ENCODE measurements around the gene COL23A1. TPM values are rescaled to one million over a fixed set of nuclear protein-coding genes. Genes with fewer than 3 reads are reported as not detected.

COL23A1 gene
- total and polyA plus RNA-seq, 2 of the 13 experiments (the other 11 are each of a cell fraction or from before 2014, with no cell fraction given), result not detected

GRCh38 chr5:178455480-178455835, 134.7 kb downstream of the COL23A1 start:
- Histone ChIP-seq H3K79me2 (ENCODE audit: insufficient read depth, low read length) (no peaks in the 10 kb centered on the region), H3K4me1 (ENCODE audit: insufficient read depth, low read length) (no peaks in the 10 kb centered on the region), H2AFZ (ENCODE audit: low read length) (no peak overlapping the region), H3K4me2 (ENCODE audit: low read depth, low read length) (no peak overlapping the region), H3K27ac (ENCODE audit: extremely low read length, insufficient read depth, low read length) (no peak overlapping the region), H3K9ac (ENCODE audit: insufficient read depth, low read depth, low read length) (no peak overlapping the region), H3K4me3 (replicated peaks in 1 of 3; ENCODE audit: insufficient read depth in 1 of 3, low read depth in 2 of 3, low read length in 3 of 3) (no peak overlapping the region), H3K9me3 (ENCODE audit: low read length) (no peaks in the 10 kb centered on the region), H3K36me3 (replicated peaks in 1 of 2; ENCODE audit: control insufficient read depth in 1 of 2, insufficient read depth in 2 of 2, low read length in 2 of 2) (no peaks in the 10 kb centered on the region), H4K20me1 (ENCODE audit: insufficient read depth, low read length) (no peaks in the 10 kb centered on the region), H3K27me3 (ENCODE audit: control insufficient read depth in 1 of 2, insufficient read depth in 2 of 2, low read length in 2 of 2) (peaks cover 0 to 18% of the 10 kb centered on the region in 2 experiments; a peak in 3 of 5 replicates)
- ChIA-PET CTCF (ENCODE audit: low intra/inter-chr PET ratio, low total read pairs) (no interaction called here), POLR2A (no interaction called here)
- no peak for FAIRE-seq
- 43% methylated on average over 11 of the region's 14 CpGs for WGBS (ENCODE audit: low lambda C conversion rate)
- DNase-seq (ENCODE audit: low spot score), result no peak
- no peak for ATAC-seq
- BruUV-seq (replicated peaks), result no TSS peak
- in situ Hi-C loops (cut with HindIII; ENCODE audit: extremely low pct_ligation_motif_present, low pct_unique_long_range_greater_than_20kb) (no loop called here), intact Hi-C loops (cut with micrococcal nuclease; ENCODE audit: unreplicated experiment) (no loop called here)
- TF ChIP-seq NFIB (CRISPR knock-in tag; IDR thresholded peaks at IDR 0.05; ENCODE audit: borderline replicate concordance) (no peak), ZNF878 (CRISPR knock-in tag; IDR thresholded peaks at IDR 0.05) (no peak), RORA (CRISPR knock-in tag; IDR thresholded peaks at IDR 0.05) (no peak), ZNF34 (CRISPR knock-in tag; IDR thresholded peaks at IDR 0.05; ENCODE audit: borderline replicate concordance) (no peak)
- TF ChIP-seq, protein P1, sequence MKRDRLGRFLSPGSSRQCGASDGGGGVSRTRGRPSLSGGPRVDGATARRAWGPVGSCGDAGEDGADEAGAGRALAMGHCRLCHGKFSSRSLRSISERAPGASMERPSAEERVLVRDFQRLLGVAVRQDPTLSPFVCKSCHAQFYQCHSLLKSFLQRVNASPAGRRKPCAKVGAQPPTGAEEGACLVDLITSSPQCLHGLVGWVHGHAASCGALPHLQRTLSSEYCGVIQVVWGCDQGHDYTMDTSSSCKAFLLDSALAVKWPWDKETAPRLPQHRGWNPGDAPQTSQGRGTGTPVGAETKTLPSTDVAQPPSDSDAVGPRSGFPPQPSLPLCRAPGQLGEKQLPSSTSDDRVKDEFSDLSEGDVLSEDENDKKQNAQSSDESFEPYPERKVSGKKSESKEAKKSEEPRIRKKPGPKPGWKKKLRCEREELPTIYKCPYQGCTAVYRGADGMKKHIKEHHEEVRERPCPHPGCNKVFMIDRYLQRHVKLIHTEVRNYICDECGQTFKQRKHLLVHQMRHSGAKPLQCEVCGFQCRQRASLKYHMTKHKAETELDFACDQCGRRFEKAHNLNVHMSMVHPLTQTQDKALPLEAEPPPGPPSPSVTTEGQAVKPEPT (CRISPR knock-in tag; IDR thresholded peaks at IDR 0.05; ENCODE audit: low read depth), result no peak

GRCh38 chr5:178454821-178455479, 135.2 kb downstream of the COL23A1 start:
- H3K4me1 ChIP-seq (ENCODE audit: insufficient read depth, low read length), result no peaks in the 10 kb centered on the region
- no TSS peak for BruUV-seq (replicated peaks)
- DNase-seq (ENCODE audit: low spot score), result no peak
- ChIA-PET CTCF (ENCODE audit: low intra/inter-chr PET ratio, low total read pairs) (no interaction called here), POLR2A (no interaction called here)
- no peak overlapping the region for H3K9ac ChIP-seq (ENCODE audit: insufficient read depth, low read depth, low read length)
- H4K20me1 ChIP-seq (ENCODE audit: insufficient read depth, low read length), result no peaks in the 10 kb centered on the region
- ATAC-seq, result no peak
- H3K36me3 ChIP-seq (replicated peaks in 1 of 2; ENCODE audit: control insufficient read depth in 1 of 2, insufficient read depth in 2 of 2, low read length in 2 of 2), result no peaks in the 10 kb centered on the region
- in situ Hi-C loops (cut with HindIII; ENCODE audit: extremely low pct_ligation_motif_present, low pct_unique_long_range_greater_than_20kb) (no loop called here), intact Hi-C loops (cut with micrococcal nuclease; ENCODE audit: unreplicated experiment) (no loop called here)
- H3K27ac ChIP-seq (ENCODE audit: extremely low read length, insufficient read depth, low read length), result no peak overlapping the region
- FAIRE-seq, result no peak
- H3K9me3 ChIP-seq (ENCODE audit: low read length), result no peaks in the 10 kb centered on the region
- H3K79me2 ChIP-seq (ENCODE audit: insufficient read depth, low read length), result no peaks in the 10 kb centered on the region
- H3K27me3 ChIP-seq (ENCODE audit: control insufficient read depth in 1 of 2, insufficient read depth in 2 of 2, low read length in 2 of 2), result peaks cover 4 to 23% of the 10 kb centered on the region in 2 experiments; a peak in 3 of 5 replicates
- H3K4me3 ChIP-seq (replicated peaks in 1 of 3; ENCODE audit: insufficient read depth in 1 of 3, low read depth in 2 of 3, low read length in 3 of 3), result no peak overlapping the region
- H3K4me2 ChIP-seq (ENCODE audit: low read depth, low read length), result no peak overlapping the region
- no peak overlapping the region for H2AFZ ChIP-seq (ENCODE audit: low read length)
- 50% methylated on average over 9 of the region's 22 CpGs for WGBS (ENCODE audit: low lambda C conversion rate)
- TF ChIP-seq MBNL3 (CRISPR knock-in tag; conservative IDR thresholded peaks at IDR 0.05) (no peak), GPN1 (CRISPR knock-in tag; IDR thresholded peaks at IDR 0.05; ENCODE audit: borderline replicate concordance) (no peak), GABPB1 (CRISPR knock-in tag; IDR thresholded peaks at IDR 0.05) (no peak), ZNF225 (CRISPR knock-in tag; IDR thresholded peaks at IDR 0.05) (no peak), ZNF879 (CRISPR knock-in tag; IDR thresholded peaks at IDR 0.05) (no peak), TAF15 (IDR thresholded peaks at IDR 0.05; ENCODE audit: low read depth, low read length, poor library complexity, severe bottlenecking) (no peak), SRSF9 (IDR thresholded peaks at IDR 0.05; ENCODE audit: borderline replicate concordance, insufficient read depth, low read depth, low read length, poor library complexity, severe bottlenecking) (no peak), SIX1 (CRISPR knock-in tag; IDR thresholded peaks at IDR 0.05; ENCODE audit: borderline replicate concordance) (no peak), MZF1 (CRISPR knock-in tag; IDR thresholded peaks at IDR 0.05; ENCODE audit: borderline replicate concordance) (no peak), ATAD3A (CRISPR knock-in tag; IDR thresholded peaks at IDR 0.05) (no peak), HDAC1 (CRISPR knock-in tag; IDR thresholded peaks at IDR 0.05) (no peak)
- TF ChIP-seq, protein P2, sequence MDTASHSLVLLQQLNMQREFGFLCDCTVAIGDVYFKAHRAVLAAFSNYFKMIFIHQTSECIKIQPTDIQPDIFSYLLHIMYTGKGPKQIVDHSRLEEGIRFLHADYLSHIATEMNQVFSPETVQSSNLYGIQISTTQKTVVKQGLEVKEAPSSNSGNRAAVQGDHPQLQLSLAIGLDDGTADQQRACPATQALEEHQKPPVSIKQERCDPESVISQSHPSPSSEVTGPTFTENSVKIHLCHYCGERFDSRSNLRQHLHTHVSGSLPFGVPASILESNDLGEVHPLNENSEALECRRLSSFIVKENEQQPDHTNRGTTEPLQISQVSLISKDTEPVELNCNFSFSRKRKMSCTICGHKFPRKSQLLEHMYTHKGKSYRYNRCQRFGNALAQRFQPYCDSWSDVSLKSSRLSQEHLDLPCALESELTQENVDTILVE (CRISPR knock-in tag; IDR thresholded peaks at IDR 0.05), result no peak
